ENCODE measurements around the gene SMAGP.

DNA sequence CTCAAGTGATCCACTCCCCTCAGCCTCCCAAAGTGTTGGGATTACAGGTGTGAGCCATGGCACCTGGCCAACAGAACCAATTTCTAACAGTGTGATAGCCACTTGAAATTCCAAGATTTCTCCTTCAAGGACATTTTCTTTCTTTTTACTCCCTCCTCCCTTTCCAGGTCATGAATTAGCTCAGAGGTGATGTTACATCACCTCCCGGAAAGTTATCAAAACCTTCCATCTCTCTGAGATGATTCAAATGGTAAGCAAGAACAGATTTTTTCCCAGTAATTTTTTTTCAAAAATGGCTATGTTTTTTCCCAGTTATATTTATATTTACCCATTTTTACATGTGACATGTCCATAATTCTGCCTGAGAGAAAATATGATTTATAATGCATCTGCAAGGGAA, 15.6 kb upstream of the SMAGP start:
- TF ChIP-seq, protein P1, sequence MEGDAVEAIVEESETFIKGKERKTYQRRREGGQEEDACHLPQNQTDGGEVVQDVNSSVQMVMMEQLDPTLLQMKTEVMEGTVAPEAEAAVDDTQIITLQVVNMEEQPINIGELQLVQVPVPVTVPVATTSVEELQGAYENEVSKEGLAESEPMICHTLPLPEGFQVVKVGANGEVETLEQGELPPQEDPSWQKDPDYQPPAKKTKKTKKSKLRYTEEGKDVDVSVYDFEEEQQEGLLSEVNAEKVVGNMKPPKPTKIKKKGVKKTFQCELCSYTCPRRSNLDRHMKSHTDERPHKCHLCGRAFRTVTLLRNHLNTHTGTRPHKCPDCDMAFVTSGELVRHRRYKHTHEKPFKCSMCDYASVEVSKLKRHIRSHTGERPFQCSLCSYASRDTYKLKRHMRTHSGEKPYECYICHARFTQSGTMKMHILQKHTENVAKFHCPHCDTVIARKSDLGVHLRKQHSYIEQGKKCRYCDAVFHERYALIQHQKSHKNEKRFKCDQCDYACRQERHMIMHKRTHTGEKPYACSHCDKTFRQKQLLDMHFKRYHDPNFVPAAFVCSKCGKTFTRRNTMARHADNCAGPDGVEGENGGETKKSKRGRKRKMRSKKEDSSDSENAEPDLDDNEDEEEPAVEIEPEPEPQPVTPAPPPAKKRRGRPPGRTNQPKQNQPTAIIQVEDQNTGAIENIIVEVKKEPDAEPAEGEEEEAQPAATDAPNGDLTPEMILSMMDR (IDR thresholded peaks at IDR 0.05; ENCODE audit: low read depth, low read length, missing input control): no peak
- TF ChIP-seq GABPA (IDR thresholded peaks at IDR 0.05 in 1 of 2, conservative IDR thresholded peaks at IDR 0.05 in 1 of 2) (no peak), JUND (IDR thresholded peaks at IDR 0.05) (no peak), EGR1 (IDR thresholded peaks at IDR 0.05; ENCODE audit: low read depth in 2 of 2) (no peak), TAF1 (conservative IDR thresholded peaks at IDR 0.05) (no peak), SP1 (IDR thresholded peaks at IDR 0.05) (no peak), RAD21 (IDR thresholded peaks at IDR 0.05) (no peak), YY1 (IDR thresholded peaks at IDR 0.05) (no peak), HNF4A (conservative IDR thresholded peaks at IDR 0.05) (no peak), FOXA2 (IDR thresholded peaks at IDR 0.05) (no peak)
- TF ChIP-seq, protein P2, sequence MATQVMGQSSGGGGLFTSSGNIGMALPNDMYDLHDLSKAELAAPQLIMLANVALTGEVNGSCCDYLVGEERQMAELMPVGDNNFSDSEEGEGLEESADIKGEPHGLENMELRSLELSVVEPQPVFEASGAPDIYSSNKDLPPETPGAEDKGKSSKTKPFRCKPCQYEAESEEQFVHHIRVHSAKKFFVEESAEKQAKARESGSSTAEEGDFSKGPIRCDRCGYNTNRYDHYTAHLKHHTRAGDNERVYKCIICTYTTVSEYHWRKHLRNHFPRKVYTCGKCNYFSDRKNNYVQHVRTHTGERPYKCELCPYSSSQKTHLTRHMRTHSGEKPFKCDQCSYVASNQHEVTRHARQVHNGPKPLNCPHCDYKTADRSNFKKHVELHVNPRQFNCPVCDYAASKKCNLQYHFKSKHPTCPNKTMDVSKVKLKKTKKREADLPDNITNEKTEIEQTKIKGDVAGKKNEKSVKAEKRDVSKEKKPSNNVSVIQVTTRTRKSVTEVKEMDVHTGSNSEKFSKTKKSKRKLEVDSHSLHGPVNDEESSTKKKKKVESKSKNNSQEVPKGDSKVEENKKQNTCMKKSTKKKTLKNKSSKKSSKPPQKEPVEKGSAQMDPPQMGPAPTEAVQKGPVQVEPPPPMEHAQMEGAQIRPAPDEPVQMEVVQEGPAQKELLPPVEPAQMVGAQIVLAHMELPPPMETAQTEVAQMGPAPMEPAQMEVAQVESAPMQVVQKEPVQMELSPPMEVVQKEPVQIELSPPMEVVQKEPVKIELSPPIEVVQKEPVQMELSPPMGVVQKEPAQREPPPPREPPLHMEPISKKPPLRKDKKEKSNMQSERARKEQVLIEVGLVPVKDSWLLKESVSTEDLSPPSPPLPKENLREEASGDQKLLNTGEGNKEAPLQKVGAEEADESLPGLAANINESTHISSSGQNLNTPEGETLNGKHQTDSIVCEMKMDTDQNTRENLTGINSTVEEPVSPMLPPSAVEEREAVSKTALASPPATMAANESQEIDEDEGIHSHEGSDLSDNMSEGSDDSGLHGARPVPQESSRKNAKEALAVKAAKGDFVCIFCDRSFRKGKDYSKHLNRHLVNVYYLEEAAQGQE (IDR thresholded peaks at IDR 0.05): no peak
- TF ChIP-seq, protein P3, sequence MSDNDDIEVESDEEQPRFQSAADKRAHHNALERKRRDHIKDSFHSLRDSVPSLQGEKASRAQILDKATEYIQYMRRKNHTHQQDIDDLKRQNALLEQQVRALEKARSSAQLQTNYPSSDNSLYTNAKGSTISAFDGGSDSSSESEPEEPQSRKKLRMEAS (IDR thresholded peaks at IDR 0.05): no peak
- TF ChIP-seq, protein P4, sequence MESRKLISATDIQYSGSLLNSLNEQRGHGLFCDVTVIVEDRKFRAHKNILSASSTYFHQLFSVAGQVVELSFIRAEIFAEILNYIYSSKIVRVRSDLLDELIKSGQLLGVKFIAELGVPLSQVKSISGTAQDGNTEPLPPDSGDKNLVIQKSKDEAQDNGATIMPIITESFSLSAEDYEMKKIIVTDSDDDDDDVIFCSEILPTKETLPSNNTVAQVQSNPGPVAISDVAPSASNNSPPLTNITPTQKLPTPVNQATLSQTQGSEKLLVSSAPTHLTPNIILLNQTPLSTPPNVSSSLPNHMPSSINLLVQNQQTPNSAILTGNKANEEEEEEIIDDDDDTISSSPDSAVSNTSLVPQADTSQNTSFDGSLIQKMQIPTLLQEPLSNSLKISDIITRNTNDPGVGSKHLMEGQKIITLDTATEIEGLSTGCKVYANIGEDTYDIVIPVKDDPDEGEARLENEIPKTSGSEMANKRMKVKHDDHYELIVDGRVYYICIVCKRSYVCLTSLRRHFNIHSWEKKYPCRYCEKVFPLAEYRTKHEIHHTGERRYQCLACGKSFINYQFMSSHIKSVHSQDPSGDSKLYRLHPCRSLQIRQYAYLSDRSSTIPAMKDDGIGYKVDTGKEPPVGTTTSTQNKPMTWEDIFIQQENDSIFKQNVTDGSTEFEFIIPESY (IDR thresholded peaks at IDR 0.05): no peak

Measured in liver (tissue), 3 donors.